Fibroblast of pulmonary artery (primary cell): Measurements from ENCODE around the gene CLIC5.

Source experiments
- DNase-seq: peaks from one replicate; pipeline ENCODE4 v3.0.0-alpha.2; 2010; ENCODE audit warnings: low read depth
- H3K4me3 ChIP-seq: replicated peaks from 2 replicates; pipeline ENCODE4 v1.5.1; 2011; ENCODE audit warnings: low read depth, mild to moderate bottlenecking, control low read depth, low read length, moderate library complexity
- TF ChIP-seq, protein P1 (sequence below): IDR thresholded peaks from 2 replicates; pipeline ENCODE4 v1.5.1; 2011; ENCODE audit warnings: mild to moderate bottlenecking, control low read depth, low read length, inconsistent platforms; ENCODE audit errors: missing control alignments

CLIC5 gene

DNA sequence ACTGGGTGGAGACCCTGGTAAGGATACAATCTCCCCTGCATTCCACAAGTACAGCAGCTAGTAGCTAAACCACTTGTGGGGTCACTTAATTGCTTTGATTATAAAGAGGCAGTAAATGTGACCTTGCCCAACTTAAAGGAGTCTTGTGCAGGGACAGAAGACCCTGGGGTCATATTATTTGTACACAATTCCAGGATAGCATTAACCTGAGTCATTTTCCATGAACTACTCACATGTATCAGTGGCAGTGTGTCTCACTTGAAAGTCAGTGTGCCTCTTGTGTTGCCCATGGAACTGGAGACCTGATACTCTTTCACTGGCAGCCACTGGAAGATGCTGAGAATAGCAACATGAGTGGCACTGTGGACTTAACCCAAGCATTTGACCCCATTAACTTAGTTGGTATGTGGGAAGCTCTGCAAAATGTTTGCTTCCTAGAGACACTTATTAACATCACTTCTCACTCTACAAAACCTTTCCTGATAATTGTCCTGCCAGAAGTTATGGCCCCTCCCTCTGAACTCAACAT, 28.9 kb downstream of the CLIC5 start:
- TF ChIP-seq, protein P1, sequence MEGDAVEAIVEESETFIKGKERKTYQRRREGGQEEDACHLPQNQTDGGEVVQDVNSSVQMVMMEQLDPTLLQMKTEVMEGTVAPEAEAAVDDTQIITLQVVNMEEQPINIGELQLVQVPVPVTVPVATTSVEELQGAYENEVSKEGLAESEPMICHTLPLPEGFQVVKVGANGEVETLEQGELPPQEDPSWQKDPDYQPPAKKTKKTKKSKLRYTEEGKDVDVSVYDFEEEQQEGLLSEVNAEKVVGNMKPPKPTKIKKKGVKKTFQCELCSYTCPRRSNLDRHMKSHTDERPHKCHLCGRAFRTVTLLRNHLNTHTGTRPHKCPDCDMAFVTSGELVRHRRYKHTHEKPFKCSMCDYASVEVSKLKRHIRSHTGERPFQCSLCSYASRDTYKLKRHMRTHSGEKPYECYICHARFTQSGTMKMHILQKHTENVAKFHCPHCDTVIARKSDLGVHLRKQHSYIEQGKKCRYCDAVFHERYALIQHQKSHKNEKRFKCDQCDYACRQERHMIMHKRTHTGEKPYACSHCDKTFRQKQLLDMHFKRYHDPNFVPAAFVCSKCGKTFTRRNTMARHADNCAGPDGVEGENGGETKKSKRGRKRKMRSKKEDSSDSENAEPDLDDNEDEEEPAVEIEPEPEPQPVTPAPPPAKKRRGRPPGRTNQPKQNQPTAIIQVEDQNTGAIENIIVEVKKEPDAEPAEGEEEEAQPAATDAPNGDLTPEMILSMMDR = no peak
- DNase-seq = no peak
- no peak overlapping the region for H3K4me3 ChIP-seq

DNA sequence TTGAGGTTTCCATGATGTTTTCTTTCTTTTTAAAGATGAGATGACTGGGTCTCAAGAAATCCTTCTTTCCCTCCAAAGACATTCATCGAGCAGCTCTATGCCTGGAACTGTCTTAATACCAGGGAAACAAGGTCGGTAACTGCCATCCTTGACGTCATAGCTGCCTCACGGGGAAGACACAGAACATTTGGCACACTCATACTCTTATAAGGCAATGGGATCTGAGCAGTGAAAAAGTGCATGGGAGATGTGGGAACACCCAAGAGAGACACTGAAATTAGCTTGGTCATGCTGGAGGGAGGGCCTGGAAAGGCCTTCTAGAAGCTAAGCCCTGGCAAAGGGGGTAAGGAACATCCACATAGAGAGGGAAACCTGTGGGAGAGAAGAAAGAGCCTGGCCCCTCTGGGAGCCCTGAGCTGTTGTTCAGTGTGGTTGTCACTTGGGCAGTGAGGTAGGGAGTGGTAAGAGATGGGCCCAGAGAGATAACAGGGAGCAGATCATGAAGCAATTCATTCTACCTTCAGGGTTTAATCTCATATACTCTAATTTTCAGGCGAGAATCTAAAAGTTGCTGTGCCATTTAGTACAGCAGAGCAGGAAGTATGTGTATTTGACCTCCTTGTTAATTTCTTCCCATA, 30.8 kb downstream of the CLIC5 start:
- TF ChIP-seq, protein P1 = no peak
- no peak for DNase-seq
- no peak overlapping the region for H3K4me3 ChIP-seq

DNA sequence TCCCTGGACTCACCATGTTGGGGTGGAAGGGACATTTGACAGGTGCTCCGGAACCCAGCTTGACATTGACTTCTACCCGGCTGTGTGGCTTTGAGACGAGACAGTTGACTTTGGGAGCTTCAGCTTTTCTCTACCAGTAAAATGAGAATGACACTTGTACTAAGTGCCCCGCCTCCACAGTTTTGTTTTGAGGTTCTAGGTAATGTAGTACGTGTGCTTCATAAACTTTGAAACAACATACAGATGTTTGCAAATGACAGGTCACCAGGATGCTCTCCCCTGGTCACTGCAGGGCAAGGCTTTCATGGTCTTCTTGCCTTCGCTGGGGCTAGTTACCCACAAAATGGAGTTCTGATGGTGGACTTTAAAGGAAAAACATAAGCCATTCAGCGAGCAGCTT, 31.3 kb downstream of the CLIC5 start:
- no peak for DNase-seq
- TF ChIP-seq, protein P1 = no peak
- H3K4me3 ChIP-seq = no peak overlapping the region

DNA sequence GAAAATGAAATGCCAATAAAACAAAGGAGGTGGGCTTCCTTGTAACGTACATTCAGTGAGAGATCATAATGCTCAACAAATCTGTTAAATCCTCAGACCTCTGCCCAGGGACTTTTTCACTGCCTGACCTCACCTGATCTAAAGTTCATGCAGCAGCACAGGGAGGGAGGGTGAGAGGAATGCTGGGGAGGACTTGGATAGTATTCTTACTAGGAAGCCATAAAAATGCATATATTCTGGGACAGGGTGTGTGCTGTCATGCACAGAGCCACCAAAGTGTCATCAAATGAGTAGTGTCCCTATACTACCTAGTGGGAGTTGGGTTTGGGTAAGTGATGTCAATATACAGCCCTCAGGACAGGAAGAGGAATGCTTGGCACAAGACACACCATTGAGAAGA, 32.6 kb downstream of the CLIC5 start:
- TF ChIP-seq, protein P1 = no peak
- no peak overlapping the region for H3K4me3 ChIP-seq
- DNase-seq = no peak

DNA sequence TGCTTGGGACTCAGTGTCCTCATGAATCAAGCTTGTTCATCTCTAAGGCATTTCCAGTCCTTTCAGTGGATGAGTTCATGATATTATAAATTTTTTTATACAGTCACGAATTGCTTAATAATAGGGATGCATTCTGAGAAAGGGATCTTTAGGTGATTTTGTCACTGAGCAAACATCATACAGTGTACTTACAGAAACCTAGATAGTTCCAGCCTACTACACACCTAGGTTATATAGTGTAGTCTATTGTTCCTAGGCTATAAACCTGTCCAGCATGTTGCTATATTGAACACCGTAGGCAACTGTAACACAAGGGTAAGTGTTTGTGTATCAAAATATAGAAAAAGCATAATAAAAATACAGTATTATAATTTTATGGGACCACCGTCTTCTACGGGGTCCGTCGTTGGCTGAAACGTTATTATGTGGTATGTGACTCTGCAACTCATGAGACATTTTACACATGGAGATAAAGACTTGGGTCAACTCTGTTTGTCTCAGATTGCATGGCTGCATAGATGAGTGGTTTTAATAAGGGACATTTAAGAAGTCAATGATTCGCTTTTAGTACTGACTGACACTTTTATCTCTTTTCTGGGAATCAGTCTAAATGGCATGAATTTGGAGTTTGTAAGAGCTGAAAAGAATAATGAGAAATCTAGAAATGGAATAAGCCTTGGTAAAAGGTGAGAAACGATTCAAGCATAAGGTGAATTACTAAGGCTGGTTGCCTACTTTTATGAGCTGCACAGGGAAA, 33.2 kb downstream of the CLIC5 start:
- TF ChIP-seq, protein P1 = no peak
- DNase-seq = no peak
- no peak overlapping the region for H3K4me3 ChIP-seq

DNA sequence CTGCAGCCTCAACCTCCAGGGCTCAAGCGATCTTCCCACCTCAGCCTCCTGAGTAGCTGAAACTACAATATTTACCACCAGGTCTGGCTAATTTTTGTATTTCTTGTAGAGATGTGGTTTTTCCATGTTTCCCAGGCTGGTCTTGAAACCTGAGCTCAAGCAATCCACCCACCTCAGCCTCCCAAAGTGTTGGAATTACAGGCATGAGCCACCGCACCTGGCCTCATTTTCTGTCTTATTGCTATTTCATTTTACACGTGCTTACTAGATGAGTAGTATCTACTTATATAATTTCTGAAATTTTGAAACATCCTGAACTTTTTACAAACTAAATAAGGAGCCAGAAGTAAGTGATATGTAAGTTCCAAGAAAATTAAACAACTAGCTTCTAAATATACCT, 34.6 kb downstream of the CLIC5 start:
- no peak overlapping the region for H3K4me3 ChIP-seq
- no peak for DNase-seq
- TF ChIP-seq, protein P1 = no peak

DNA sequence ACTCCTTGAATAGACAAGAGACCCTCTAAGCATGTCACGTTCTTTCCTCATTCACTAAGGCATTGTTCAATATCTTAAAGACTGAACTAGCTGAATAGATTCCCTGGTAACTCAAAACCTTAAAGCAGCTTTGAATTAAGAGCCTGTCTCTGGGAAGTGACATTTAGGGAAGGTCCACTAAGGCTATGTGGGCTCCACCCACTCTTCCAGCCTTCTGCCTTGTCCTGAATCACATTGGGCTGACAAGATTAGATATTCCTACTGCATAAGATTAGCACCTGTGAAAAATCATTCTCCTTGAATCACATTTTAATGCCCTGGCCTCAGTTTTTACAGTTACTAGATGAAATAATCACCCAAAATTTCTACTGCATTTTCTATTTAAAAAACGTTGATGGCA, 36.3 kb downstream of the CLIC5 start:
- no peak overlapping the region for H3K4me3 ChIP-seq
- TF ChIP-seq, protein P1 = no peak
- no peak for DNase-seq
